Stomach (tissue), 9 donors: ENCODE measurements around the gene SP2. TPM values are rescaled to one million over a fixed set of nuclear protein-coding genes. Genes with fewer than 3 reads are reported as not detected.

Source experiments
- DNase-seq, 2 donors: peaks; one replicate each; pipeline versions ENCODE4 v3.0.0 to v3.0.0-alpha.2; 2013 to 2019
- H3K27ac ChIP-seq, 5 donors: fragments of 200-600 bp in 4 of 5; sonication (generic) in 4 of 5; one replicate each; pipeline ENCODE4 v1.5.1; 2013 to 2019; ENCODE audit warnings: mild to moderate bottlenecking in 1 of 5, moderate library complexity in 1 of 5
- H3K27me3 ChIP-seq, 3 donors: fragments of 200-600 bp; sonication (generic); one replicate each; pipeline ENCODE4 v1.5.1; 2017 to 2019; ENCODE audit warnings: mixed run types in 1 of 3
- H3K36me3 ChIP-seq, 4 donors: fragments of 200-600 bp; sonication (generic); 1 replicate in 3 of 4; 2 replicates in 1 of 4; pipeline ENCODE4 v1.5.1; 2016 to 2019
- H3K4me1 ChIP-seq, 4 donors: fragments of 200-600 bp; sonication (generic); one replicate each; pipeline ENCODE4 v1.5.1; 2016 to 2019
- H3K4me3 ChIP-seq, 4 donors: fragments of 200-600 bp; sonication (generic) in 3 of 4; one replicate each; pipeline ENCODE4 v1.5.1; 2016 to 2019; ENCODE audit warnings: mild to moderate bottlenecking in 1 of 4
- H3K9me3 ChIP-seq, 4 donors: fragments of 200-600 bp; sonication (generic); one replicate each; pipeline ENCODE4 v1.5.1; 2016 to 2019
- CTCF ChIP-seq, 7 experiments: fragments of 450-650 bp in 4 of 7; fragments of 200-600 bp in 3 of 7; sonication (generic) in 3 of 7; IDR thresholded peaks; one replicate each; pipeline ENCODE4 v1.5.1; 2016 to 2019; ENCODE audit warnings: antibody characterized with exemption in 7 of 7, control low read depth in 2 of 7, mild to moderate bottlenecking in 1 of 7
- EP300 ChIP-seq: sonication (generic); formaldehyde crosslinking; IDR thresholded peaks from one replicate; pipeline ENCODE4 v1.6.1; 2017; ENCODE audit warnings: antibody characterized with exemption
- POLR2A ChIP-seq, 4 donors: fragments of 450-650 bp; IDR thresholded peaks; one replicate each; pipeline ENCODE4 v1.6.1; 2016; ENCODE audit warnings: antibody characterized with exemption in 4 of 4, control low read depth in 2 of 4, mild to moderate bottlenecking in 1 of 4, moderate library complexity in 1 of 4
- POLR2AphosphoS5 ChIP-seq, 3 donors: sonication (generic); formaldehyde crosslinking; IDR thresholded peaks; one replicate each; pipeline ENCODE4 v1.6.1; 2016; ENCODE audit warnings: antibody characterized with exemption in 3 of 3
- WGBS, 5 donors: extraction: QIAGEN DNeasy Blood & Tissue Kit in 3 of 5; methylation state at CpG; one replicate each; pipeline versions ENCODE4 v1.1.5 to v1.1.7; 2013 to 2018; 5-methylcytosine and 5-hydroxymethylcytosine counted together
- intact Hi-C: fragments of 100-400 bp; cut with DNase I; formaldehyde crosslinking; loops from one replicate; pipeline ENCODE4 v1.15.1; 2023; ENCODE audit warnings: low total_unique reads
- polyA plus RNA-seq, 3 donors: library from polyadenylated mRNA; stranded (reverse); fragments of 200-250 nt; gene quantifications; one replicate each; pipeline ENCODE4 v1.2.3, GENCODE V29; 2013
- total RNA-seq, 5 donors: library from RNA; depleted of rRNA; stranded (reverse); fragments of >200 nt; gene quantifications; one replicate each; pipeline versions ENCODE4 v1.1.0 to v1.2.3, GENCODE V29; 2014 to 2016
- donor health status: healthy with polysubstance abuse.
- donor health status: Bipolar disorder and iron deficiency.
- donor health status: healthy.

SP2 gene
- total and polyA plus RNA-seq, 8 donors: 0.87 to 22.8 (median 6.3) TPM

- no peak for DNase-seq
- intact Hi-C loops: no loop called here
Measured at GRCh38 chr17:47871048-47871447, 25.0 kb upstream of the SP2 start.

GRCh38 chr17:47872019-47872650 is 23.9 kb upstream of the SP2 start:
- no peak overlapping the region for H3K4me3 ChIP-seq
- peaks cover 13 to 98% (median 40%) of the 10 kb centered on the region in 3 donors for H3K27me3 ChIP-seq
- 15 to 31% (median 21%) methylated on average over 29 of the region's 29 CpGs for WGBS, 5 donors

More at GRCh38 chr17:47871048-47871447, 25.0 kb upstream of the SP2 start:
- TF ChIP-seq POLR2A (IDR thresholded peaks at IDR 0.05) (no peak), POLR2AphosphoS5 (IDR thresholded peaks at IDR 0.05) (no peak), EP300 (no peak), CTCF (IDR thresholded peaks at IDR 0.05) (no peak)
- H3K9me3 ChIP-seq: no peaks in the 10 kb centered on the region
- no peak overlapping the region for H3K4me3 ChIP-seq
- no peaks in the 10 kb centered on the region for H3K36me3 ChIP-seq
- H3K27ac ChIP-seq: no peak overlapping the region
- H3K27me3 ChIP-seq: peaks cover 13 to 100% (median 44%) of the 10 kb centered on the region in 3 donors
- H3K4me1 ChIP-seq: peaks cover 0 to 9% (median 4%) of the 10 kb centered on the region in 4 donors

DNA sequence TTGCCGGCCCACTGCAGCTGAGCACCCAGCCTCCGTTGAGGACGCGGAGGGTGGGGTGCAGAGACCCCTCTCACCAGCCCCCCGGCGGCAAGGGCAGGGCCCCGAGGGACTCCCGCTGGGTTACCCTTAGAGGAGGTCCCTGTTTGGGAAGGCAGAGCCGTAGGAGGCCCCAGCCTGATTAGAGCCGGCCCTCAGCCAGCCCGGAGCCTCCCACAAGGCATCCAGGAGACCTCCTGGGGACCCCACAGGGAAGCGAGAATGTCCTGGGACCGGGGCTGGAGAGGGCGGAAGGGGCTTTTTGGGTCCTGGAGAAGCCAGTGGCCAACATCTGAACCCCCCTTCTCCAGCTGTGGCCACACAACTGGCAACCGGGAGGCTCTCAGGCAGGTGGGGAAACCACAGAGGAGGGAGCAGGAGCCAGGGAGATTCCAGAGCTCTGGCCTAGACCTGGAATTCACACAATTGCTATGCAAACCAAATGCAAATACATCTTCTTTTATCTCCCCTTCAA is 23.3 kb upstream of the SP2 start:
- no peak for TF ChIP-seq EP300
- no peak for TF ChIP-seq POLR2A (IDR thresholded peaks at IDR 0.05)
- TF ChIP-seq POLR2AphosphoS5 (IDR thresholded peaks at IDR 0.05): no peak
- TF ChIP-seq CTCF (IDR thresholded peaks at IDR 0.05): no peak
- no peak overlapping the region for H3K27ac ChIP-seq

More at GRCh38 chr17:47872019-47872650, 23.9 kb upstream of the SP2 start:
- DNase-seq: peak in 1 of 2 donors; percentile 40
- Histone ChIP-seq H3K4me1 (peaks cover 0 to 9% (median 4%) of the 10 kb centered on the region in 4 donors), H3K27ac (no peak overlapping the region), H3K9me3 (no peaks in the 10 kb centered on the region), H3K36me3 (no peaks in the 10 kb centered on the region)
- TF ChIP-seq POLR2A (IDR thresholded peaks at IDR 0.05) (no peak), EP300 (no peak), CTCF (IDR thresholded peaks at IDR 0.05) (no peak), POLR2AphosphoS5 (IDR thresholded peaks at IDR 0.05) (no peak)
- intact Hi-C loops: no loop called here

DNA sequence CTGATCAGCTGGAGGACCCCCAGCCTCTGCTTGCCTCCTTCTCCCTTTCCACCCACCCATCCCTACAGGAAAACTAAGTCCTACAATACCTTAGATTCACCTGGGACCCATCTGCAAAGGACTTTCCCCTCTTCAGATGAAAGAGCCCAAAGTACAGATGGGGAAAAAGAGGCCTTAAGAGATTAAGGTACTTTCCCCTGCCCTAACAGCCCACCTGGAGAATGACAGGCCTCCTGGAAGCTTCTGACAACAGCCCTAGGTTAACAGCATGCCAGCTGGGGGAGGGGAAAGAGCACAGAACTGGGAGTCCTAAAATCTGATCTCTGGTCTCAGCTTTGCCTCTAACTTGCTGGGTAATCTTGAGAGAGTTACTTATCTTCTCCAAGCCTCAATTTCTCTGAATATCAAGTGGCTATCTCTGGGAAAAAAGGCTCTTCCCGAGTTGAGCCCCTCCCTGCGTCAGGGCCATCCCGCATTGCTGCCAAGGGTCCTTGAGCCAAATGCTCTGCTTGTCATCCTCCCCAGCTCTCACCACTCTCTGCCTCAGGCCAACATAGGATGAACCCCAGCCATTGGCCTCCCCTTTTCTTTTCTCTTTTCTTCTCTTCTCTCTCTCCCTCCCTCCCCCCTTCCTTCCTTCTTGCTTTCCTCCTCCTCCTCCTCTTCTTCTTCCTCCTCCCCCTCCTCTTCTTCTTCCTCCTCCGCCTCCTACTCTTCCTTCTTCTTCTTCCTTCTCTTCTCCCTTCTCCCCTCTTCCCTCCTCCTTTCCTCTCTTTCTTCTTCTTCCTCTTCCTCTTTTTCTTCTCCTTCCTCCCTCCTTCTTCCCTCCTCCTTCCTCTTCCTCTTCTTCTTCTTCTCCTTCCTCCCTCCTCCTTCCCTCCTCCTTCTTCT is 22.6 kb upstream of the SP2 start:
- TF ChIP-seq POLR2AphosphoS5 (IDR thresholded peaks at IDR 0.05): no peak
- no peak for TF ChIP-seq POLR2A (IDR thresholded peaks at IDR 0.05)
- TF ChIP-seq EP300: no peak
- TF ChIP-seq CTCF (IDR thresholded peaks at IDR 0.05): no peak
- H3K4me3 ChIP-seq: no peak overlapping the region
- no peak overlapping the region for H3K27ac ChIP-seq
- no peaks in the 10 kb centered on the region for H3K36me3 ChIP-seq
- peaks cover 13 to 98% (median 50%) of the 10 kb centered on the region in 3 donors for H3K27me3 ChIP-seq
- WGBS, 5 donors: 60 to 67% (median 63%) methylated on average over 4 of the region's 4 CpGs
- H3K4me1 ChIP-seq: peaks cover 0 to 9% (median 4%) of the 10 kb centered on the region in 4 donors
- no peaks in the 10 kb centered on the region for H3K9me3 ChIP-seq
- intact Hi-C loops: no loop called here
- DNase-seq: no peak

More for the DNA sequence above, 23.3 kb upstream of the SP2 start:
- Histone ChIP-seq H3K36me3 (no peaks in the 10 kb centered on the region), H3K9me3 (no peaks in the 10 kb centered on the region), H3K4me1 (peaks cover 0 to 9% (median 4%) of the 10 kb centered on the region in 4 donors), H3K27me3 (peaks cover 13 to 98% (median 46%) of the 10 kb centered on the region in 3 donors), H3K4me3 (no peak overlapping the region)
- 18 to 34% (median 28%) methylated on average over 5 to 15 of the region's 15 CpGs for WGBS, 5 donors
- intact Hi-C loops: no loop called here
- DNase-seq: no peak
